Heart left ventricle (tissue), 16 donors: Measurements from ENCODE around the gene ZNF594. TPM values are rescaled to one million over a fixed set of nuclear protein-coding genes. Genes with fewer than 3 reads are reported as not detected.
"Not testable (repeated sequence)": the region's sequence is repeated elsewhere in the genome, so short reads cannot be mapped to it uniquely, and the experiment has no call there.

Experiments
- ATAC-seq, 4 donors: fragments of 200-7000 bp; cut with Tn5 transposase; one replicate each; pipeline ENCODE4 v1.9.1; 2020 to 2022; ENCODE audit warnings: moderate library complexity in 4 of 4, mild to moderate bottlenecking in 3 of 4, moderate number of reproducible peaks in 1 of 4
- DNase-seq, 5 donors: peaks; one replicate each; pipeline ENCODE4 v3.0.0-alpha.2; 2020
- H3K27ac ChIP-seq, 12 donors: fragments of 200-600 bp; sonication (generic) in 4 of 12; one replicate each; pipeline versions ENCODE4 v1.5.0 to v1.8.0; 2016 to 2022; ENCODE audit warnings: mild to moderate bottlenecking in 2 of 12
- H3K27me3 ChIP-seq, 9 donors: fragments of 200-600 bp; sonication (generic) in 2 of 9; one replicate each; pipeline versions ENCODE4 v1.5.1 to v1.8.0; 2016 to 2022; ENCODE audit warnings: mild to moderate bottlenecking in 3 of 9
- H3K36me3 ChIP-seq, 9 donors: fragments of 200-600 bp; sonication (generic) in 2 of 9; one replicate each; pipeline versions ENCODE4 v1.5.0 to v1.8.0; 2018 to 2022; ENCODE audit warnings: mild to moderate bottlenecking in 2 of 9
- H3K4me1 ChIP-seq, 12 donors: fragments of 200-600 bp; sonication (generic) in 4 of 12; one replicate each; pipeline versions ENCODE4 v1.5.0 to v1.8.0; 2016 to 2022; ENCODE audit warnings: mild to moderate bottlenecking in 3 of 12
- H3K4me3 ChIP-seq, 12 donors: fragments of 200-600 bp; sonication (generic) in 4 of 12; one replicate each; pipeline versions ENCODE4 v1.5.0 to v1.8.0; 2017 to 2022; ENCODE audit warnings: mild to moderate bottlenecking in 9 of 12, moderate library complexity in 4 of 12
- H3K9me3 ChIP-seq, 12 donors: fragments of 200-600 bp; sonication (generic) in 4 of 12; one replicate each; pipeline versions ENCODE4 v1.5.0 to v1.8.0; 2016 to 2022; ENCODE audit warnings: mild to moderate bottlenecking in 1 of 12
- POLR2A ChIP-seq, 2 donors: fragments of 450-650 bp; IDR thresholded peaks; one replicate each; pipeline ENCODE4 v1.6.1; 2017; ENCODE audit warnings: antibody characterized with exemption in 2 of 2, mild to moderate bottlenecking in 2 of 2, moderate library complexity in 2 of 2
- WGBS, 4 donors: extraction: QIAGEN DNeasy Blood & Tissue Kit in 2 of 4; methylation state at CpG; one replicate each; pipeline versions ENCODE4 v1.1.5 to v1.1.7; 2013 to 2018; 5-methylcytosine and 5-hydroxymethylcytosine counted together
- intact Hi-C, 10 donors: fragments of 100-400 bp; cut with DNase I; formaldehyde crosslinking; loops; one replicate each; pipeline versions ENCODE4 v1.11.1 to v1.14.2; 2022
- polyA plus RNA-seq, 2 donors: library from polyadenylated mRNA; stranded (reverse); fragments of 200-250 nt; gene quantifications; one replicate each; pipeline ENCODE4 v1.2.3, GENCODE V29; 2013
- total RNA-seq, 9 donors: library from RNA; depleted of rRNA in 2 of 9; stranded (reverse); fragments of >200 nt in 2 of 9; fragmentation: NEBNext Ultra II Directional in 3 of 9; extraction: Animal tissue kit (Norgen Biotek cat#: 25700) in 3 of 9; gene quantifications; one replicate each; pipeline versions ENCODE4 v1.1.0 to v1.2.4, GENCODE V29; 2016 to 2023
- TF ChIP-seq, protein P1 (sequence below), 12 donors: fragments of 200-600 bp; sonication (generic) in 4 of 12; IDR thresholded peaks; one replicate each; pipeline versions ENCODE4 v1.5.0 to v1.8.0; 2018 to 2022; ENCODE audit warnings: antibody characterized with exemption in 12 of 12, mild to moderate bottlenecking in 5 of 12
- donor health status: ischemic (EF 13 %, LVEDD 7.1; RV severe dilation, severe dysfunction).
- donor health status: healthy with polysubstance abuse.
- donor health status: DM: no; HTN: yes; CAD: no.
- donor health status: DM: no; HTN: no; CAD: no.
- donor health status: ischemic (EF 25% LVEDD 6.9; RV normal size, moderate dysfunction).
- donor health status: ischemic (EF 25% LVEDD 5.7; RV mildly dilated, moderate dysfunction).
- donor health status: healthy.
- donor health status: DM: yes; HTN: yes; CAD: no.
- donor health status: ischemic (EF 35%, LVEDD 5.7; RV mildly dilated, moderate dysfunction).
- donor health status: nonischemic (EF 11% LVEDD 7.7; RV severe dilation, severe dysfunction).
- donor health status: DM: yes; HTN: yes; CAD: no.
- donor health status: PGD.
- donor health status: ischemic (EF 29% LVEDD 5.4; RV normal size, mild dysfunction).
- donor health status: nonischemic (EF 23%, LVEDD 6.1; RV moderate dilation, normal function).

ZNF594 gene
- total and polyA plus RNA-seq, 11 donors, result 3.2 to 9.3 (median 5.8) TPM

DNA sequence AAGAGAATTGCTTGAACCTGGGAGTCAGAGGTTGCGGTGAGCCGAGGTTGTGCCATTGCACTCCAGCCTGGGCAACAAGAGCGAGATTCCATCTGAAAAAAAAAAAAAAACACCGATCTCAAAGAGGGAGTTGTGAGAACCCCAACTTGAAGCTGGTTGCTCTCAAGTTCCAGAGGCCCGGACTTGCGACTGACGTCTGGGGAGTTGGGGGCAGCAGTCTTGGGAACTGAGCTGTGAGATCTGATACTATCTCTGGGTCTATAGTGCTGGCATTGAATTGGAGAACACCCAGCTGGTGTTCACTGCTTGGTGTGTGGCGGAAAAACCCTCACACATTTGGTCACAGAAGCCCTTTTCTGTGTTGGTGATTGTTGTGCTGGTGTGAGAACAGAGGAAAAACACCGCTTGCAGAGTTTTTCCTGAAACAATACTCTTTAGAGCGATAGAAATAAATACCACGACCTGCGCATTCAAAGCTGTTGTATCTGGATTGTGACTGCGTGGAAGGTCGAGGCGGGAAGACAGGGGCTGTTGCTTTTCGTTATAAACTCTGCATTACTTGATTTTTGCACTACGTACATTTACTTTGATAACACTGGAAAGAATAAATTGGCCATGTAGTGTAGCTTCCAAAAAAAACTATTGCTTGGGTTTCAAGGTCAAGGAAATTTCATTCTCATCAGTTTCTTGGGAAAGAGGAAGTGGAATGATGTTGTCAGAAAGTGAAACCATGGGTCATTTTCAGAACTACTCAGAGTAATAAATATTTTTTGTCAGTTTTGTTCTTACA, 34.2 kb upstream of the ZNF594 start:
- no peaks in the 10 kb centered on the region for H3K9me3 ChIP-seq
- intact Hi-C loops, result no loop called here
- H3K27me3 ChIP-seq, result no peaks in the 10 kb centered on the region
- 85 to 88% (median 86%) methylated on average over 17 of the region's 17 CpGs for whole genome bisulfite sequencing, 4 donors
- peaks cover 0 to 22% (median 6%) of the 10 kb centered on the region in 9 donors for H3K36me3 ChIP-seq
- DNase-seq, result peak in 1 of 5 donors; percentile 3
- no peak overlapping the region for H3K4me3 ChIP-seq
- peaks cover 0 to 66% (median 0%) of the 10 kb centered on the region in 12 donors for H3K4me1 ChIP-seq
- TF ChIP-seq, protein P1, sequence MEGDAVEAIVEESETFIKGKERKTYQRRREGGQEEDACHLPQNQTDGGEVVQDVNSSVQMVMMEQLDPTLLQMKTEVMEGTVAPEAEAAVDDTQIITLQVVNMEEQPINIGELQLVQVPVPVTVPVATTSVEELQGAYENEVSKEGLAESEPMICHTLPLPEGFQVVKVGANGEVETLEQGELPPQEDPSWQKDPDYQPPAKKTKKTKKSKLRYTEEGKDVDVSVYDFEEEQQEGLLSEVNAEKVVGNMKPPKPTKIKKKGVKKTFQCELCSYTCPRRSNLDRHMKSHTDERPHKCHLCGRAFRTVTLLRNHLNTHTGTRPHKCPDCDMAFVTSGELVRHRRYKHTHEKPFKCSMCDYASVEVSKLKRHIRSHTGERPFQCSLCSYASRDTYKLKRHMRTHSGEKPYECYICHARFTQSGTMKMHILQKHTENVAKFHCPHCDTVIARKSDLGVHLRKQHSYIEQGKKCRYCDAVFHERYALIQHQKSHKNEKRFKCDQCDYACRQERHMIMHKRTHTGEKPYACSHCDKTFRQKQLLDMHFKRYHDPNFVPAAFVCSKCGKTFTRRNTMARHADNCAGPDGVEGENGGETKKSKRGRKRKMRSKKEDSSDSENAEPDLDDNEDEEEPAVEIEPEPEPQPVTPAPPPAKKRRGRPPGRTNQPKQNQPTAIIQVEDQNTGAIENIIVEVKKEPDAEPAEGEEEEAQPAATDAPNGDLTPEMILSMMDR (IDR thresholded peaks at IDR 0.05), result no peak
- TF ChIP-seq POLR2A (IDR thresholded peaks at IDR 0.05), result no peak
- peak overlapping the region in 2 of 12 donors; percentile 29 to 76 for H3K27ac ChIP-seq
- ATAC-seq, result no peak

DNA sequence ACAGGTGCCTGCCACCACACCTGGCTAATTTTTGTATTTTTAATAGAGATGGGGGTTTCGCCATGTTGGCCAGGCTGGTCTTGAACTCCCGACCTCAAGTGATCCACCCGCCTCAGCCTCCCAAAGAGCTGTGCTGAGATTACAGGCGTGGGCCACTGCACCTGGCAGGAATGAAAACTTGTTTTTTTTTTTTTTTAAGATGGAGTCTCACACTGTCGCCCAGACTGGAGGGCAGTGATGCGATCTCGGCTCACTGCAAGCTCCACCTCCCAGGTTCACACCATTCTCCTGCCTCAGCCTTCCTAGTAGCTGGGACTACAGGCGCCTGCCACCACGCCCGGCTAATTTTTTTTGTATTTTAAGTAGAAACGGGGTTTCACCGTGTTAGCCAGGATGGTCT, 30.2 kb upstream of the ZNF594 start:
- H3K9me3 ChIP-seq, ATAC-seq, H3K27me3 ChIP-seq, intact Hi-C loops, H3K4me3 ChIP-seq: not testable (repeated sequence)
- H3K4me1 ChIP-seq, result peaks cover 0 to 33% (median 0%) of the 10 kb centered on the region in 12 donors
- peak in 1 of 5 donors; percentile 14 for DNase-seq
- WGBS, 4 donors, result 91 to 93% (median 92%) methylated on average over 12 of the region's 12 CpGs
- H3K27ac ChIP-seq, result peak overlapping the region in 1 of 12 donors; percentile 61
- H3K36me3 ChIP-seq, result peaks cover 0 to 32% (median 18%) of the 10 kb centered on the region in 9 donors

DNA sequence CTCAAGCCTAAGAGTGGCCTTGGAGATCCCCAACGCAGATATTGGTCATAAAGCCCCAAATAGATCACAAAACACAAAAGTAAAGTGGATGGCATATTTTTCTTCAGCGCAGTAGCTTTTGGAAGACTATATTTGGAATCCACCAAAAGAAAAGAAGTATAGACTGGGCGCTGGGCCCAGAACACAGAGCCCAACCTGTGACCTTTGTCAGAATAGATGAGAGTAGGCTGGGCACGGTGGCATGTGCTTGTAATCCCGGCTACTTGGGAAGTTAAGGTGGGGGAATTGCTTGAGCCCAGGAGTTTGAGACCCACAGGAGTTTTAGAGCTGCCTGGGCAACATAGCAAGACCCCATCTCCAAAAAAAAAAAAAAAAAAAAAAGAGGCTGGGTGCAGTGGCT, 28.4 kb upstream of the ZNF594 start:
- DNase-seq (peak in 1 of 5 donors; percentile 41), ATAC-seq (peak; percentile 58 to 80 (median 62))
- Histone ChIP-seq H3K27me3 (no peaks in the 10 kb centered on the region), H3K27ac (no peak overlapping the region), H3K4me3 (no peak overlapping the region), H3K4me1 (peaks cover 0 to 15% (median 0%) of the 10 kb centered on the region in 12 donors), H3K9me3 (no peaks in the 10 kb centered on the region), H3K36me3 (peaks cover 0 to 46% (median 33%) of the 10 kb centered on the region in 9 donors)
- TF ChIP-seq POLR2A (IDR thresholded peaks at IDR 0.05), result no peak
- TF ChIP-seq, protein P1 (IDR thresholded peaks at IDR 0.05), result no peak
- intact Hi-C loops, result no loop called here
- WGBS, 4 donors, result 64 to 73% (median 68%) methylated on average over 5 of the region's 5 CpGs

DNA sequence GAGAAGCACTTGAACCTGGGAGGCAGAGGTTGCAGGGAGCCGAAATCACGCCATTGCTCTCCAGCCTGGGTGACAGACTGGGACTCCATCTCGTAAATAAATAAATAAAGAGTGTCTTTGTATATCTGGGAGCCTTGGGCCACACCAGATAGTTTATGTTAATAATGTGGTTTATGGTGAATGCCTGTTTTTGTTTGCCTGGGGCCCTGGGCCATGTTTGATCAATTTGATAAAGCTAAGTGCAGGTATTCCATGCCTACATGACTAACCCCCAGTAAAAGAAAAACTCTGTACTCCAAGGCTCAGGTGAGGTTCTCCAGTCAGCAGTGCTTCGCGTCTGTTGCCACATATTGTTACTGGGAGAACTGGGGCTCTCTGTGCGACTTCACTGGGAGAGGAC, 27.9 kb upstream of the ZNF594 start:
- 95 to 97% (median 96%) methylated on average over 6 of the region's 6 CpGs for WGBS, 4 donors
- Histone ChIP-seq H3K27me3 (no peaks in the 10 kb centered on the region), H3K9me3 (no peaks in the 10 kb centered on the region), H3K36me3 (peaks cover 0 to 49% (median 36%) of the 10 kb centered on the region in 9 donors), H3K27ac (no peak overlapping the region), H3K4me3 (no peak overlapping the region), H3K4me1 (peaks cover 0 to 15% (median 0%) of the 10 kb centered on the region in 12 donors)
- TF ChIP-seq POLR2A (IDR thresholded peaks at IDR 0.05), result no peak
- TF ChIP-seq, protein P1 (IDR thresholded peaks at IDR 0.05), result no peak
- intact Hi-C loops, result no loop called here
- DNase-seq (no peak), ATAC-seq (no peak)

DNA sequence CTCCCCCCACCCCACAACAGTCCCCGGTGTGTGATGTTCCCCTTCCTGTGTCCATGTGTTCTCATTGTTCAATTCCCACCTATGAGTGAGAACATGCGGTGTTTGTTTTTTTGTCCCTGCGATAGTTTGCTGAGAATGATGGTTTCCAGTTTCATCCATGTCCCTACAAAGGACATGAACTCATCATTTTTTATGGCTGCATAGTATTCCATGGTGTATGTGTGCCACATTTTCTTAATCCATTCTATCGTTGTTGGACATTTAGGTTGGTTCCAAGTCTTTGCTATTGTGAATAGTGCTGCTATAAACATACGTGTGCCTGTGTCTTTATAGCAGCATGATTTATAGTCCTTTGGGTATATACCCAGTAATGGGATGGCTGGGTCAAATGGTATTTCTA, 25.9 kb upstream of the ZNF594 start:
- peaks cover 0 to 49% (median 28%) of the 10 kb centered on the region in 9 donors for H3K36me3 ChIP-seq
- intact Hi-C loops, result not testable (repeated sequence)

More for the DNA sequence above, 25.9 kb upstream of the ZNF594 start:
- H3K4me3 ChIP-seq, H3K9me3 ChIP-seq, H3K27me3 ChIP-seq, ATAC-seq, DNase-seq, H3K27ac ChIP-seq: not testable (repeated sequence)
- H3K4me1 ChIP-seq, result peaks cover 0 to 15% (median 0%) of the 10 kb centered on the region in 12 donors
- 93 to 98% (median 97%) methylated on average over 4 of the region's 5 CpGs for WGBS, 4 donors
